Neural cell (in vitro differentiated cells): ENCODE results near the gene OSBPL2. TPM values are rescaled to one million over a fixed set of nuclear protein-coding genes. Genes with fewer than 3 reads are reported as not detected.

Source experiments
- H2AFZ ChIP-seq: fragments of 200-600, 300-800 bp; sonication (generic), shearing (Covaris generic); 2 replicates; pipeline ENCODE4 v1.6.0; 2014; ENCODE audit warnings: low read depth, mild to moderate bottlenecking, antibody characterized with exemption, low read length, moderate library complexity
- H3F3A ChIP-seq: fragments of 200-600 bp; shearing (Covaris generic); 2 replicates; pipeline ENCODE4 v1.6.1; 2016; ENCODE audit warnings: mild to moderate bottlenecking, moderate library complexity, mixed read lengths, antibody characterized with exemption, low read length; ENCODE audit not compliant: insufficient read depth, poor library complexity, severe bottlenecking
- H3K27ac ChIP-seq: fragments of 200-600, 300-800 bp; sonication (generic), shearing (Covaris generic); 2 replicates; pipeline ENCODE4 v1.5.1; 2014; ENCODE audit warnings: mild to moderate bottlenecking, low read length, moderate library complexity
- H3K27me3 ChIP-seq: fragments of 300-800, 200-600 bp; sonication (generic), shearing (Covaris generic); 2 replicates; pipeline ENCODE4 v1.6.0; 2014; ENCODE audit warnings: mild to moderate bottlenecking, low read depth, low read length, moderate library complexity; ENCODE audit not compliant: insufficient read depth
- H3K36me3 ChIP-seq: fragments of 300-800, 200-600 bp; sonication (generic), shearing (Covaris generic); 2 replicates; pipeline ENCODE4 v1.5.1; 2014; ENCODE audit warnings: mild to moderate bottlenecking, antibody characterized with exemption, low read length, moderate library complexity; ENCODE audit not compliant: insufficient read depth
- H3K4me2 ChIP-seq: fragments of 300-800, 200-600 bp; sonication (generic), shearing (Covaris generic); 2 replicates; pipeline ENCODE4 v1.6.0; 2014; ENCODE audit warnings: mild to moderate bottlenecking, low read length
- H3K4me3 ChIP-seq: fragments of 300-800, 200-600 bp; sonication (generic), shearing (Covaris generic); 2 replicates; pipeline ENCODE4 v1.5.1; 2014; ENCODE audit warnings: mild to moderate bottlenecking, low read length, moderate library complexity
- H3K79me2 ChIP-seq: fragments of 200-600 bp; shearing (Covaris generic); replicated peaks from 2 replicates; pipeline ENCODE4 v1.6.0; 2014; ENCODE audit warnings: mild to moderate bottlenecking, low read length, moderate library complexity; ENCODE audit not compliant: insufficient read depth
- H3K9ac ChIP-seq: fragments of 300-800, 200-600 bp; sonication (generic), shearing (Covaris generic); 2 replicates; pipeline ENCODE4 v1.6.1; 2016; ENCODE audit warnings: mild to moderate bottlenecking, low read length, mixed read lengths
- H3K9me2 ChIP-seq: fragments of 200-600 bp; shearing (Covaris generic); 2 replicates; pipeline ENCODE4 v1.6.1; 2016; ENCODE audit warnings: mild to moderate bottlenecking, low read length, mixed read lengths; ENCODE audit not compliant: insufficient read depth
- H3K9me3 ChIP-seq: fragments of 200-600, 300-800 bp; sonication (generic), shearing (Covaris generic); 2 replicates; pipeline ENCODE4 v1.6.1; 2016; ENCODE audit warnings: mild to moderate bottlenecking, mixed run types, low read length, moderate library complexity, mixed read lengths
- H4K20me1 ChIP-seq: fragments of 200-600 bp; shearing (Covaris generic); 2 replicates; pipeline ENCODE4 v1.6.1; 2016; ENCODE audit warnings: mild to moderate bottlenecking, mixed run types; ENCODE audit not compliant: insufficient read depth
- CTCF ChIP-seq: fragments of 450-650 bp; IDR thresholded peaks from 2 replicates; pipeline ENCODE4 v1.5.1; 2014; ENCODE audit warnings: antibody characterized with exemption, mild to moderate bottlenecking, moderate library complexity; ENCODE audit not compliant: poor library complexity, severe bottlenecking
- EP300 ChIP-seq: fragments of 450-650 bp; conservative IDR thresholded peaks from 2 replicates; pipeline ENCODE4 v1.6.1; 2014; ENCODE audit warnings: antibody characterized with exemption, mild to moderate bottlenecking, moderate library complexity; ENCODE audit not compliant: poor library complexity, severe bottlenecking
- EZH2 ChIP-seq: fragments of 200-600, 300-800 bp; shearing (Covaris generic), sonication (generic); IDR thresholded peaks from 2 replicates; pipeline ENCODE4 v1.6.1; 2014; ENCODE audit warnings: antibody characterized with exemption, low read length, borderline replicate concordance, mild to moderate bottlenecking; ENCODE audit not compliant: insufficient read depth, poor library complexity, severe bottlenecking
- MXI1 ChIP-seq: fragments of 450-650 bp; conservative IDR thresholded peaks from 2 replicates; pipeline ENCODE4 v1.6.1; 2014; ENCODE audit warnings: antibody characterized with exemption, mild to moderate bottlenecking; ENCODE audit not compliant: poor library complexity, severe bottlenecking
- POLR2AphosphoS5 ChIP-seq: IDR thresholded peaks from 2 replicates; pipeline ENCODE4 v1.6.1; 2012
- RAD21 ChIP-seq: fragments of 450-650 bp; conservative IDR thresholded peaks from 2 replicates; pipeline ENCODE4 v1.6.1; 2014; ENCODE audit warnings: antibody characterized with exemption, mild to moderate bottlenecking, moderate library complexity
- REST ChIP-seq: IDR thresholded peaks from 2 replicates; pipeline ENCODE4 v1.6.1; 2012; ENCODE audit warnings: borderline replicate concordance
- SMC3 ChIP-seq: fragments of 450-650 bp; conservative IDR thresholded peaks from 2 replicates; pipeline ENCODE4 v1.6.1; 2014; ENCODE audit warnings: antibody characterized with exemption, mild to moderate bottlenecking, moderate library complexity; ENCODE audit not compliant: poor library complexity
- TAF1 ChIP-seq: IDR thresholded peaks from 2 replicates; pipeline ENCODE4 v1.6.1; 2012; ENCODE audit warnings: low read depth
- polyA plus RNA-seq: library from polyadenylated mRNA; depleted of rRNA; stranded (reverse); fragments of >200 nt; gene quantifications from 2 replicates; pipeline ENCODE4 v1.2.3, GENCODE V29; 2014

OSBPL2 gene
- polyA plus RNA-seq, 1 donor from 2014 or later: 41.5 TPM

GRCh38 chr20:62304331-62305148 is 66.2 kb downstream of the OSBPL2 start:
- peak overlapping the region; percentile 66 for H3K9ac ChIP-seq
- no peaks in the 10 kb centered on the region for H3F3A ChIP-seq
- peak overlapping the region; percentile 93 for H3K4me3 ChIP-seq
- no peak overlapping the region for H2AFZ ChIP-seq
- no peaks in the 10 kb centered on the region for H3K9me3 ChIP-seq
- H3K79me2 ChIP-seq: peaks cover 14% of the 10 kb centered on the region
- no peaks in the 10 kb centered on the region for H3K9me2 ChIP-seq
- H3K36me3 ChIP-seq: no peaks in the 10 kb centered on the region
- peaks cover 9% of the 10 kb centered on the region for H4K20me1 ChIP-seq
- peak overlapping the region; percentile 82 for H3K4me2 ChIP-seq
- no peaks in the 10 kb centered on the region for H3K27me3 ChIP-seq
- no peak for TF ChIP-seq SMC3
- no peak for TF ChIP-seq EP300
- no peak for TF ChIP-seq CTCF
- no peak for TF ChIP-seq REST
- TF ChIP-seq MXI1: no peak
- TF ChIP-seq EZH2: no peak
- no peak for TF ChIP-seq RAD21
- no peak for TF ChIP-seq TAF1
- TF ChIP-seq POLR2AphosphoS5: no peak
- no peak overlapping the region for H3K27ac ChIP-seq

- Histone ChIP-seq H3K9me3 (no peaks in the 10 kb centered on the region), H3K9ac (no peak overlapping the region), H3K36me3 (no peaks in the 10 kb centered on the region), H3K4me2 (no peak overlapping the region), H3K27ac (no peak overlapping the region), H3K27me3 (no peaks in the 10 kb centered on the region), H2AFZ (no peak overlapping the region), H3K4me3 (peak overlapping the region; percentile 93), H3K9me2 (no peaks in the 10 kb centered on the region), H3F3A (no peaks in the 10 kb centered on the region), H3K79me2 (peaks cover 14% of the 10 kb centered on the region), H4K20me1 (peaks cover 9% of the 10 kb centered on the region)
- TF ChIP-seq EP300 (no peak), POLR2AphosphoS5 (no peak), SMC3 (no peak)
These were observed 66.9 kb downstream of the OSBPL2 start for GRCh38 chr20:62305149-62305764.
